ENCODE measurements around the gene ARG2.

The ARG2 gene

DNA sequence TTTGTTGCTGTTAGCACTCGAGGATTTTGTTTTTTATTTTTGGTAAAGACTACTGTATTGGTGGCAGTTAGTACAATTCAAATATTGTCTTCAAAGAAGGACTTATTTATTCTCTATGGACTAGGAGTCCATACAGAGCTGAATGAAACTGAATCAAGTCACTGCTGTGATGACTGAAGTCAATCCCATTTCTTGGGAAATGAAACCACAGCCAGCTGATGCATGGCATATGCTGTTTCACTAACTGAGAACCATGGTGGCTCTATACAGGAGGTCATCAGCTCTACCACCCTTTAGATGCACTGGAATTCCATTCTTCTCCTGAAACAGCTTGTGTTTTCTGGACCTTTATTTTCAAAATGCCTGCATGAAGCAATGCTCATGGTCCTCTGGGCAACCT lies 32.5 kb downstream of the ARG2 start:
- Histone ChIP-seq H3K9me2 (replicated peaks; ENCODE audit: control insufficient read depth, low read length) (no peaks in the 10 kb centered on the region), H4K20me1 (ENCODE audit: control insufficient read depth, insufficient read depth, low read depth, low read length) (no peaks in the 10 kb centered on the region), H3K4me3 (ENCODE audit: low read length) (no peak overlapping the region), H3K27me3 (ENCODE audit: control insufficient read depth, low read length) (no peaks in the 10 kb centered on the region), H3K79me2 (ENCODE audit: control insufficient read depth, low read length) (no peaks in the 10 kb centered on the region), H3K27ac (ENCODE audit: low read depth, low read length) (no peak overlapping the region), H3K36me3 (ENCODE audit: control insufficient read depth, low read length) (peaks cover 76% of the 10 kb centered on the region), H3K4me1 (ENCODE audit: control insufficient read depth, low read length) (no peaks in the 10 kb centered on the region), H3F3A (ENCODE audit: control insufficient read depth, insufficient read depth) (no peaks in the 10 kb centered on the region), H3K4me2 (ENCODE audit: low read length) (no peak overlapping the region), H3K9me3 (ENCODE audit: control insufficient read depth, insufficient read depth, low read length) (no peaks in the 10 kb centered on the region)
- TF ChIP-seq, protein P1, sequence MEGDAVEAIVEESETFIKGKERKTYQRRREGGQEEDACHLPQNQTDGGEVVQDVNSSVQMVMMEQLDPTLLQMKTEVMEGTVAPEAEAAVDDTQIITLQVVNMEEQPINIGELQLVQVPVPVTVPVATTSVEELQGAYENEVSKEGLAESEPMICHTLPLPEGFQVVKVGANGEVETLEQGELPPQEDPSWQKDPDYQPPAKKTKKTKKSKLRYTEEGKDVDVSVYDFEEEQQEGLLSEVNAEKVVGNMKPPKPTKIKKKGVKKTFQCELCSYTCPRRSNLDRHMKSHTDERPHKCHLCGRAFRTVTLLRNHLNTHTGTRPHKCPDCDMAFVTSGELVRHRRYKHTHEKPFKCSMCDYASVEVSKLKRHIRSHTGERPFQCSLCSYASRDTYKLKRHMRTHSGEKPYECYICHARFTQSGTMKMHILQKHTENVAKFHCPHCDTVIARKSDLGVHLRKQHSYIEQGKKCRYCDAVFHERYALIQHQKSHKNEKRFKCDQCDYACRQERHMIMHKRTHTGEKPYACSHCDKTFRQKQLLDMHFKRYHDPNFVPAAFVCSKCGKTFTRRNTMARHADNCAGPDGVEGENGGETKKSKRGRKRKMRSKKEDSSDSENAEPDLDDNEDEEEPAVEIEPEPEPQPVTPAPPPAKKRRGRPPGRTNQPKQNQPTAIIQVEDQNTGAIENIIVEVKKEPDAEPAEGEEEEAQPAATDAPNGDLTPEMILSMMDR (IDR thresholded peaks at IDR 0.05; ENCODE audit: low read depth, low read length, poor library complexity, severe bottlenecking), result no peak
- no peak for TF ChIP-seq EZH2phosphoT487 (IDR thresholded peaks at IDR 0.05; ENCODE audit: borderline replicate concordance, low read length)

DNA sequence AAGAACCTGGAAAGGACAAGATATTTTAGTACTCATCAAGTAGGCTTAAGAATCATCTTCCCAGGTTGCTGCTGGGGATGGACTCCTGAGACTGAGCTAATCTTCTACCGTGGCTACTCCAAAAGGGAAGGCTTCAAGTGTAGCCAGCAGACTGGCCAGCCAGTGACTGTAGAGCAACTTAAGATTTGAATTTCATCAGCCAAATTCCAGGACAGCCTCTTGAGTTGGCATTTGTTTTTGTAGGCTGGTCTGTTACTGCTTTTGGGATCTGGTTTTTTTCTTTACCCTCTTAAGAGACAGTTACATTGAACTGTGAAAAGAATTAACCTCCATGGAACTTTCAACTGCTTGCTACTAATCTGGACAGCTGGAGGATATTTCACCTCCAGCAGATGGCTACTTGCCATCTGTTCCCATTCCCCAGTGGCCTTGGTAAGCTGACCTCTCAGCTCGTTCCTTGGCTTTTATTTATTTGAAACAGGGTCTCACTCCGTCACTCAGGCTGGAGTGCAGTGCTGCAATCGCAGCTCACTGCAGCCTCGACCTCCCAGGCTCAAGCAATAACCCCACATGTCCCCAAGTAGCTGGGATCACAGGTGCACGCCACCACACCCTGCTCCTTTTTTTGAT lies 34.0 kb downstream of the ARG2 start:
- H3K79me2 ChIP-seq (ENCODE audit: control insufficient read depth, low read length), result no peaks in the 10 kb centered on the region
- H3K9me3 ChIP-seq (ENCODE audit: control insufficient read depth, insufficient read depth, low read length), result no peaks in the 10 kb centered on the region
- H3F3A ChIP-seq (ENCODE audit: control insufficient read depth, insufficient read depth), result no peaks in the 10 kb centered on the region
- H3K4me3 ChIP-seq (ENCODE audit: low read length), result no peak overlapping the region
- H3K27me3 ChIP-seq (ENCODE audit: control insufficient read depth, low read length), result no peaks in the 10 kb centered on the region
- no peaks in the 10 kb centered on the region for H3K4me1 ChIP-seq (ENCODE audit: control insufficient read depth, low read length)
- no peaks in the 10 kb centered on the region for H4K20me1 ChIP-seq (ENCODE audit: control insufficient read depth, insufficient read depth, low read depth, low read length)
- peaks cover 81% of the 10 kb centered on the region for H3K36me3 ChIP-seq (ENCODE audit: control insufficient read depth, low read length)
- TF ChIP-seq EZH2phosphoT487 (IDR thresholded peaks at IDR 0.05; ENCODE audit: borderline replicate concordance, low read length), result no peak
- TF ChIP-seq, protein P1 (IDR thresholded peaks at IDR 0.05; ENCODE audit: low read depth, low read length, poor library complexity, severe bottlenecking), result no peak
- H3K9me2 ChIP-seq (replicated peaks; ENCODE audit: control insufficient read depth, low read length), result no peaks in the 10 kb centered on the region
- no peak overlapping the region for H3K27ac ChIP-seq (ENCODE audit: low read depth, low read length)
- H3K4me2 ChIP-seq (ENCODE audit: low read length), result no peak overlapping the region

DNA sequence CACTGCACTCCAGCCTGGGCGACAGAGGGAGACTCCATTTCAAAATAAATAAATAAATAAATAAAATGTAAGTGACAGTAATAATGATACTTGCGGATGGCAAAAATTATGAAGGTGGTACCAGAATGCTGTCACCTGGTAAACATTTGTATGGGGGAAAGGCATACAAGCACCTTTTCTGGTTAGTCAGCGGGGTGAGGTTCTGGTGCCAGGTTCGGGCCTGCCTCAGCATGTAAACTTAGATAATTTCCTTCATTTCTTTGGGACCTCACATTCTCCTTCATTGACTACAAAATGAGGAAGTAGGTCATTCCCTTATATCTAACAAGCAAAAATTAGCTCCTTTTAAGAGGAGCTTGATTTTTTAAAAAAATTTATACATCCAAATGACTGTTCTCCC lies 43.9 kb downstream of the ARG2 start:
- TF ChIP-seq EZH2phosphoT487 (IDR thresholded peaks at IDR 0.05; ENCODE audit: borderline replicate concordance, low read length), result no peak
- TF ChIP-seq, protein P1 (IDR thresholded peaks at IDR 0.05; ENCODE audit: low read depth, low read length, poor library complexity, severe bottlenecking), result no peak
- Histone ChIP-seq H3K36me3 (ENCODE audit: control insufficient read depth, low read length) (peaks cover 12% of the 10 kb centered on the region), H3K27me3 (ENCODE audit: control insufficient read depth, low read length) (no peaks in the 10 kb centered on the region), H3K4me3 (ENCODE audit: low read length) (no peak overlapping the region), H3K9me2 (replicated peaks; ENCODE audit: control insufficient read depth, low read length) (no peaks in the 10 kb centered on the region), H3K9me3 (ENCODE audit: control insufficient read depth, insufficient read depth, low read length) (no peaks in the 10 kb centered on the region), H3F3A (ENCODE audit: control insufficient read depth, insufficient read depth) (no peaks in the 10 kb centered on the region; the same call in 1 of the 2 replicates), H3K4me1 (ENCODE audit: control insufficient read depth, low read length) (peaks cover 19% of the 10 kb centered on the region), H3K27ac (ENCODE audit: low read depth, low read length) (no peak overlapping the region), H3K4me2 (ENCODE audit: low read length) (no peak overlapping the region), H4K20me1 (ENCODE audit: control insufficient read depth, insufficient read depth, low read depth, low read length) (peaks cover 6% of the 10 kb centered on the region), H3K79me2 (ENCODE audit: control insufficient read depth, low read length) (peaks cover 60% of the 10 kb centered on the region)
